Hematopoietic multipotent progenitor cell treated with erythropoietin and hydrocortisone succinate and interleukin-3 and kit ligand, for 4 days (in vitro differentiated cells): Measurements from ENCODE around the gene SEC14L2.
A peak's percentile ranks its signal among the peaks of the same experiment; 100 is the strongest.

Experiments
- DNase-seq: peaks from one replicate; pipeline ENCODE4 v3.0.0-alpha.2; 2015

SEC14L2 gene

DNA sequence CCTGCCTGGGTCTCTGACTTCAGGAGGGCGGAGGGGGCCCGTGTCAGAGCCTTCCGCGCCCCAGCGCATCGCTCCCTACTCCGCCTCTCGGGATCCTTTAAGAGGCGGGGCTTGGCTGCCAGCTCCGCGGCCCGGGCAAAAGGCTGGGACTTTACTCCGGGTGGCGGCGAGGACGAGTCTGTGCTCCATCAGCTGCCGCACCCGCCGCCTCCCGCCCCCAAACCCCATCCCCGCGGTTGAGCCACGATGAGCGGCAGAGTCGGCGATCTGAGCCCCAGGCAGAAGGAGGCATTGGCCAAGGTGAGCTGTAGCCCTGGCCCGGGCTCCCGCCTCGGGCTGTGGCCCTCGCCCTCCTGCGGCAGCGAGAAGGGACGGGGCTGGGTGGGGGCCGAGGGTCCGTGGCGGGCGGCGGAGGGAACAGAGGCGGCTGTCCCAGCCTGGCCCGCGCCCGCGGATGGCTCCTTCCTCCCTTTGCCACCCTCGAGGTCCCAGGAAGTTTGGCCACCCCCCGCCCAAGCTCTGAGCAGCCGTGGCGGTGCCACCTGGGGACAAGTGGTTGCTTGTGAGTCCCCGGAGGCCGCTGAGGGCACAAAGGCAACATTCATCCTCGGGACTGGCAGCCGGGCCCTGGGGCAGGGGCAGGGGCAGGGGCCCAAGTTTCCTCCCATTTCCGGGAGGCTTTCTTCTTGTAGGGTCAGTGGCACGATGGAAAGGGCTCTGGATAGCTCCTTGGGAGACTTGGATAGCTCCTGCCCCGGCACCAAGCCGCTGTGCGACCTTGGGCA, at the start of gene SEC14L2:
SEC14L2 (plus strand) TSS at position 148 of the 785 bp plus-strand sequence; CDS start at position 247, 99 bp downstream.
- peak; percentile 82 for DNase-seq

DNA sequence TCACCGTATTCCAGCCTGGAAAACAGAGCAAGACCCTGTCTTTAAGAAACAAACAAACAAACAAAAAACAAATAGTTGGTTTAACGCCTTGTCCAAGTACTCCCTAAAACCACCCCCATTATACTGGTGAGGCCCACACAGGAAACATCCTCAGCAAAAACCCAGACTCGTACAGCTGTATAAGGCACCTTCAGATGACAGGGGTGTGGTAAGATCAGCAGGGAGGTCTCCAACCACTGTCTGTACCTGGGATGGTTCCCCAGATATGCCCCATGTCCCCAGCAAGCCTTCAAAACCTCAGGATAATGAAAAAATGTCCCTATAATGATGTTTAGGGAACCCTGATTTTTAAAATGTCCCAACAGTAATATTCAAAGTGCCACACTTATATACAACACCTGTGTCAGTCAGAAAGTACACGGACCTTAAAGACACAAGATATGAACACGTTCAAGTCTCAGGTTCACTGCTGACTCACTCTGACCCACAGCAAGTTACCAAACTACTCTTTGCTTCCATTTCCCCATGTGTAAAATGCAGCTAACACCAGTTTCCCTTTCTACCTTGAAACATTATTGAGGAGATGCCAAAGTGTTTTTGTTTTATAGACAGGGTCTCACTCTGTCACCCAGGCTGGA, 49.4 kb upstream of the SEC14L2 start:
- DNase-seq, result no peak

DNA sequence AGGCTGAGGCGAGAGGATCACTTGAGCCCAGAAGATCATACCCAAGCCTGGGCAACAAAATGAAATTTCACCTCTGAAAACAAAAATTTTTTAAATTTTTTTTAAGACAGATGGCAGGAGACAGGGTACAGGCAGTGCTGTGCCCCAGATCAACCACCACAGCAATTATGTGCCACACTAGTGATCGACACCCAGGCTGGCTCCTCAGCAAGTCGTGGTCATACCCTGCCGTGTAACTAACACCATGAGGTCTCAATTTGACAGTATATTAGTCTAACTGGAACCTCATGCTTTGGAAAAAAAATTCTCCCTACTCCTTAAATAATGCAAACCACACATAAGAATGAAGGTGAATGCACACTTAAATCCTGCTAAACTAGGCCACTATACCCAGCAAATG, 48.4 kb upstream of the SEC14L2 start:
- no peak for DNase-seq

DNA sequence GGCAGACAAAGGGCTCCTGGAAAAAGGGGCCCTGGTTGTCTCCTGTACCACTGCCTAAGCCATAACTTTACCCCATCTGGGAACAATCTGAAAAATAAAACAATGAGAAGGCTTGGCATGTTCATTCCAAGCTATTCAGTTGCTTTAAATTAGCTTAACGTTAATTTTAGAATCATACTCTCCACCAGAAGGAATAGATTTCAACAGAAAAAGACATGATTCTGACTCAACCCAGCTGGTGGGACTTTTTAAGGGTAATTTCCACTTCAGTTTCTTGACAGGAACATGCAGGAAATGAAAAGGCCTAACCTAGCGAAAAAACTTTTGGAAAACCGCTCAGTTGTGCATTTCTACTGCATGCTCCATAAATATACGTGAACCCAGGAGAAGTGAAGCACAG, 48.0 kb upstream of the SEC14L2 start:
- no peak for DNase-seq

DNA sequence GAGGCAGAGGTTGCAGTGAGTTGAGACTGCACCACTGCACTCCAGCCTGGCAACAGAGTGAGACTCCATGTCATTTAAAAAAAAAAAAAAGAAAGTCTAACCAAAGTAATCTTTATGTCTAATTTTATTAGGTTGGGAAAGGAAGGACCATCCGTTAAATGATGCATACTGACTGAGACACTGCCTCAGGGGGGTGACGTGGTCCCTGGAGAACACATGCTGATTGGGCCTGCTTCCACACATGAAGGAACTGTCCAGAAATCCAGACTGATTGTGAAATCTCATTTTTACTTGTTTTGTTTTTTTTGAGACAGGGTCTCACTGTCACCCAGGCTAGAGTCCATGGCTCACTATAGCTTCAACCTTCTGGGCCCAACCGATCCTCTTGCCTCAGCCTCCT, 45.6 kb upstream of the SEC14L2 start:
- DNase-seq, result no peak

DNA sequence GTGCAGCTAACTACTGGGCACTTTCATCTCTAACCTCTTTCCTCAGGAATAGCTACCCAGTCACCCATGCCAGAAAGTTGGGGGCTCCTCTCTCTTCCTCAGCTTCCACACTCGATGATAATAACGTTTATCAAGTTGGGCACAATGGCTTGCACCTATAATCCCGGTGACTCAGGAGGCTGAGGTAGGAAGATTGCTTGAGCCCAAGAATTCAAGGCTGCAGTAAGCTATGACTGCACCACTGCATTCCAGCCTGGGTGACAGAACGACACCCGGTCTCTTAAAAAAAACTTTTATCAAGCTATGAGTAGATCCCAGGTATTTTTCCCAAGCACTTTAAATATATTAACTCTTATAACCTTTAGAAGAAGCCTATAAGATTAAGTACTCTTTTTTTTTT, 42.2 kb upstream of the SEC14L2 start:
- DNase-seq, result no peak

DNA sequence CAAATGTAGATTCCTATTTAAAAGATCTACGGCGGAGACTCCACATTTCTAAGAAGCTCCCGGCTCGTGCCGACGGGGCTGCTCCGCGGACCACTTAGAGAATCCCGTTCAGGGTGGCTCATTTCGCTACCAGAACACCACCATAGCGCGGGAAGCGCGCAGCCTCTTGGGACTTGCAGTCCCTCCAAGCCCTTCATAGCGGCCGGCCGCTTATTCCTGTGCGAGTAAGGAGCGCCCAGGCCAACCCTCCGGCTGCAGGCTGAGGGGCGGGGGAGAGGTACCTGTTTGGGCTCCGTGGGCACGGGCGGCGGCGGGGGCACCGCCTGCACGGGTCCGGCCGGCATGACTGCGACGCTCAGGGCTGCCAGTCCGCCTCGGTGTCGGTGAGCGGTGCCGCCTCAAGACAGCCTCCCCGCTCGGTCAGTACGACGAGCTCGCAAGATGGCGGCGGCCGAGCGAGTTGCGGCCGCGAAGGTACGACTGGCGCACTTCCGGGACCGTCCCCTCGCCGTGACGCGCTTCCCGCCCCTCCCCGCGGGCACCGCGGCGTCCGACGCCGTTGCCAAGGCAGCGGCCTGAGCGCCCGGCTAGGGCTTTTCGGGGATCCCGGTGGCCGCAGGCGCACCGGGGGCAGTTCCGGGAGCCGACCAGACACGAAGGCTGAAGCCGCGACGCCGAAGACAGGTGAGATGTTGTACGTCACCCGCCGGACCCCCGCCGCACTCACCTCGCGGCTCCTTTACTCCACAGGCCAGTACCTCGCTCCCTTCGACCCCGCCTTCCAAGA, 40.2 kb upstream of the SEC14L2 start, which contains the start of the genes CCDC157 and SF3A1:
CCDC157 (plus strand) TSS at position 559 of the 787 bp plus-strand sequence. CDS start 8,994 bp downstream, outside the sequence.
SF3A1 (minus strand) TSS at position 446 of the 787 bp plus-strand sequence; CDS start at position 344, 102 bp downstream.
- DNase-seq, result peak; percentile 97

DNA sequence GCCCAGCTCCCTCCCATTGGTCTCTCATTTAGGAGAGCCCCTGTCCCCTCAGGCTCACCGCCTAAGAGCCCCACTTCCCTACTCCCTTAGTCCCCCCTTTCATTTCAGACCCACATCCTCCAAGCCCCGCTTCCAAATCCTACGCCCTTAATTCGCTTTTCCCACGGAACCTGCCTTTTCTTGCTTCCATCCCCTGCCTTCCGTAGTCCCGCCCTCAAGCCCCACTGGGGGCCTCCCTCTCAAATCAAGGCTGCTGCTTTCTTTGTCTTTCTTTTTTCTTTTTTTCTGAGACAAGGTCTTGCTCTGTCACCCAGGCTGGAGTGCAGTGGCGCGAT, 39.6 kb upstream of the SEC14L2 start:
- no peak for DNase-seq

DNA sequence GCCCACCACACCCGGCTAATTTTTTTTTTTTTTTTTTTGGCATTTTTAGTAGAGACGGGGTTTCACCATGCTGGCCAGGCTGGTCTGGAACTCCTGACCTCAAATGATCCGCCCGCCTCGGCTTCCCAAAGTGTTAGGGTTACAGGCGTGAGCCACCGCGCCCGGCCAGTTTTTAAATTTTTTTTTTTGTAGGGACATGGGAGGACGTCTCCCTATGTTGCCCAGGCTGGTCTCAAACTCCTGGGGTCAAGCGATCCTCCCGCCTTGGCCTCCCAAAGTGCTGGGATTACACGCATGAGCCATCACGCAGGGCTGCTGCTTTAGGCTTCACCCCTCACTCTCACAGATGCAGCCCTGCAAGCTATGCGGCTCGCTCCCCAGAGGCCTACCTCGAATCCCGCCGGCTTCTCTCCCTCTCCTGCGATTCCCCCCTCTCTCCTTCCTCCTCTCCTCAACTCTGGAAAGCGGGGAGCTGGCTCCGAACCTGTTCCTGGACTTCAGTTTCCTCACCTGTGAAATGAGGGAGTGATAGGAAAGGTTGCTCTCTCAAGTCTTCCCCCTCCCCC, 39.1 kb upstream of the SEC14L2 start:
- no peak for DNase-seq

DNA sequence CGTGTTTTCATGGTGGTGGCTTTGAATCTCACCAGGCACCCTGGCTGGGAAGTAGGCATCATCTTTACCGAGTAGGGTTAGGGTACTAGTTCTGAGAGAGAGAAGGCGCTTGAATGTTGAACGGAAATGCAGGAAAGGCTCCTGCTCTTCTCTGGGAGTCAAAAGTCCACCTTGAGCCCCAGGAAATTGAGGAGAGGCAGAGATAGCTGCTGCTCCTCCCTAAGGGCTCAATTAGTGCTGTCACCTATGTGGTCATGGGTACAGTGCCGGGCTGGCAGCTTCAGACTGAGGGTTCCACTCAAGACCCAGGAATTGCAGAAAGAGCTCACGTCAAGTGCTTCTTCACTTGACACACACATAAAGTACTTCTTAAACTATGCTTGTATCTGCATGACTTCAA, 38.3 kb upstream of the SEC14L2 start:
- DNase-seq, result no peak

DNA sequence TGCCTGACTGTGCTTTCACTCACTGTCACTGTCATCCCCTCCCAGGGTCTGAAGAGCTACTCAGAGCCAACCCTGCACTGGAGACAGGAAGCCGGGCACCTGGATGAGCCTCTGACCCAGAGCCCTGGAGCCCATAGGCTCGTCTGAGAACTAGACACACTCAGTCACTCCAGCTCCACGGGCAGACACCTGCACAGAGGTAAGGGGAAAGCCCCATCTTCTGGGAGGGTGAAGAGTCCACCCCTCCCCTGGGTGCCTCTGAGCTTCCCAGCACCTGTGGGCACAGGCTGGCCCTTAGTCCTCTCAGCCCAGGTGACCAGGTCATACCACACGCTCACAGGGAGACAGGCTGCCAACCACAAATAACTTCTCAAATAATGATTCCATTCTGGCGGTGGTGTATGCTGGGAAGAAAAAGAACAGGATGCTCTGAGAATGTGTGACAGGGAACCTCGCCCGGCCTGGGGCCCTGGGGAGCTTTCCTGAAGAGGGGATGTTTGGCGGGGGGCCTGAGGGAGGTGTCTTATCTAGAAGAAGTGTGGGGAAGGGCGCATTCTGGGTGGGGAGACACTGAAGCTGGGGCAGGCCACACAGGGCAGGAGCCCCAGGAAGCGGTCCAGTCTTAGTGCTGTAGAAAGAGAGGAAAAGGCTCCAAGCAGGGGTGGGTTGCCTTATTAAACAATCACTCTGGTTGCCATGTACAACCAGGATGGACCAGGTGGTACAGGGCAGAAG, 34.7 kb upstream of the SEC14L2 start:
- DNase-seq, result no peak

DNA sequence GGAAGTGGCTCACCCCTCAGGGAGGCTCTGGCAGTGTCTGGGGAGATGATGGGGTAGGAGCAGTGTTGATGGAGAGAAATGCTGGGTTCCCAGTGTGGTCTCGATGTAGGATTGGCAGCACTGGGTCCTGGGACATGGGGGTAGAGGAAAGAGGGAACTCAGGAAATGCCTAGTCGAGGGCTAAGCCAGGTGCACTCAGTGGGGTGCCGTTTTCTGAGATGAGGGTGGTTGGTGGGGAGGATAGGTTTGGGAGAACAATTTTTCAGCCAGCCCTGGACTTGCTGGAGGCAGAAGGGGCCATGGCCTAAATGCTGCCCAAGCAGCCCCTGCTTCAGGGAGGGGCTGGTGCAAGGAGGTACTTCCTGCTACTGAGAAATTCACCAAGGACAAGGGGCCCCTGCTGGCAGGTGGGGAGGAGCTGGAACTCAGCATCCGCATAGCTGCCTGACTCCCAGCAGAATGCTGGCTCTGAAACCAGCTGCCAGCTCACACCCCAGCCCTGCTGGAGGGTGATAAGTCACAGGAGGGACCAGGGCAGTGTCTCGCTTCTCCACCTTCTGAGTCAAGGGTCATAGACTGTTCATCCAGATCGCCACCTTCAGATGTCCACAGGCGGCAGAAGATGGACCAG, 34.1 kb upstream of the SEC14L2 start:
- peak; percentile 33 for DNase-seq

DNA sequence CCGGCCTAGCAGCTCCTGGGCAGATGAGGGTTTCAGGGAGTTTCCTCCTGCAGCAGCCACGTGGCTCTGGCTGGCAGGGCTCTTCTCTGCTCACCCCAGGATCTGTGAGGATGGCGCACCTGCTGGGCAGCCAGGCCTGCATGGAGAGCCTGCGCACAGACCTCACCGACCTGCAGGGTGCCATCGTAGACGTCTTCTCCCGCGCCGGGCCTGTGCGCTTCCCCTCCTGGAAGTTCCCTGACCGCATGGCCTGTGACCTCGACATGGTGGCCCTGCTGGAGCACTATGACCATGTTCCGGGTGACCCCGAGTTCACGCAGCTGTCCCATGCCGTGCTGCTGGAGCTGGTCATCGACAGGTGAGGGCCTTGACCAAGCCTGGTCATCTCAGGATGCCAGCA, 30.9 kb upstream of the SEC14L2 start:
- no peak for DNase-seq

DNA sequence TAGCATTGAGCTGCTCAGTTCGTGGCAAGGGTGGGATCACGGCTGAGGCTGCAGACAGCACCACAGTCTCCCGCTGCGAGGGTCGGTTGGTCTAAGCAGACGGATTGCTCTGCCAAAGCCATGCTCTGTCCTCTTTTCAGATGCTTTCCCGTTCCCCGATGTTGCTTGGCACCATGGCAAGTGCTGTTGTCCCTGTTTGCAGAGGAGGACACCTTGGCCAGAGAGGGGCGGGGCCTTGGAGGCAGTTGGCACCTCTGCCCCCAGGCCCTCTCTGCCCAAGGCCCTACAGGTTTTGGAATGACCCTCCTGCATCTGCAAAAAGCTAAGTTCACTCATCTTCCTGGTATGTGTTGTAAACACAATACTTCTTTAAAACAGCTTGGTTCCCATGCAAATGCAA, 28.4 kb upstream of the SEC14L2 start:
- DNase-seq, result no peak

DNA sequence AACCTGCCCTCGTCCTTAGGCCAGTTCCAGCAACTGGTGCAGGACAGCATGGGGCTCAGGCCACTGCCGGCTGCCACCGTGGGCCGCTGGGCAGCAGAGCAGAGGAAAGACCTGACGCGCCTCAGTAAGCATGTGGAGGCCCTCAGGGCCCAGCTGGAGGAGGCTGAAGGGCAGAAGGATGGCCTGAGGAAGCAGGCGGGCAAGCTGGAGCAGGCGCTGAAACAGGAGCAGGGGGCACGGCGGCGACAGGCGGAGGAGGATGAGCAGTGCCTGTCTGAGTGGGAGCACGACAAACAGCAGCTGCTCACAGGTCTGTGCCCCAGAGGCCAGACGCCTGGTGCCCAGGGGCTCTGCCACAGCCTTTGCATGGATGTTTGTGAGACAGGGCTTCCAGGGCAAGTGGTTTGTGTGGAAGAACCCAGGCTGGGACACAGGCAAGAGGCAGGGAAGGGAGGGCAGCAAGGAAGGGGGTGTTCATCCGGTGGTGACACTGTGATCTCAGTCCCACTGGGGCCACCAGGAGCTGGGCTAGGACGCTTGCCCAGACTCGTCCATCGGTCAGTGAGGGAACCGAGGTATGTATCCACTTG, 26.1 kb upstream of the SEC14L2 start:
- DNase-seq, result no peak

DNA sequence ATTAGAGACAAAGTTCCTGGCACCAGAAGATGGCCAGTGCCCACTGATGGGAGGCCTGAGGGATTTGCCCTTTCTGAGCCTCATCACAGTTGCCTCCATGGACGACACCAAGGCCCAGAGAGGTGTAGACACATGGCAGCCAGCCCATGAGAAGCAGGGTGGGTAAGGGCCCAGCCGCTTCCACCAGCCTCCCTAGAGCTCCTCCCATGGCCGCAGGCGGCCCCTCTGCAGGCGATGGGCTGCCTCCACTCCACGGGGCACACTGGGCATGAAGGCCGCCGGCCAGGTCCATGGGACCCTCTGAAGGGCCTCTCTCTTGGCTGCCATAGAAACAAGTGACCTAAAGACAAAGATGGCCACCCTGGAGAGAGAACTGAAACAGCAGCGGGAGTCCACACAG, 25.5 kb upstream of the SEC14L2 start:
- DNase-seq, result no peak

DNA sequence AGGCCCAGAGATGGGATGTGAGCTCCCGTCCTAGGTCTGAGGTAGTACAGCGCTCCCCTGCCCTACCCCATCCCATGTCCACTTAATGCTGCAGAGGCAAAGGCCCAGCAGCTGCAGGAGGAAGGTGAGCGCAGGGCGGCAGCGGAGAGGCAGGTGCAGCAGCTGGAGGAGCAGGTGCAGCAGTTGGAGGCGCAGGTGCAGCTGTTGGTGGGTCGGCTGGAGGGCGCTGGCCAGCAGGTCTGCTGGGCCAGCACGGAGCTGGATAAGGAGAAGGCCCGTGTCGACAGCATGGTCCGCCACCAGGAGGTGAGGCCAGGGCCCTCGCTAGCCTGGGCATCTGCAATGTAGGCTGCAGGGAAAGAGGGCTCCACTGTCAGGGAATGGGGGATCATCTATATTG, 24.8 kb upstream of the SEC14L2 start:
- no peak for DNase-seq

DNA sequence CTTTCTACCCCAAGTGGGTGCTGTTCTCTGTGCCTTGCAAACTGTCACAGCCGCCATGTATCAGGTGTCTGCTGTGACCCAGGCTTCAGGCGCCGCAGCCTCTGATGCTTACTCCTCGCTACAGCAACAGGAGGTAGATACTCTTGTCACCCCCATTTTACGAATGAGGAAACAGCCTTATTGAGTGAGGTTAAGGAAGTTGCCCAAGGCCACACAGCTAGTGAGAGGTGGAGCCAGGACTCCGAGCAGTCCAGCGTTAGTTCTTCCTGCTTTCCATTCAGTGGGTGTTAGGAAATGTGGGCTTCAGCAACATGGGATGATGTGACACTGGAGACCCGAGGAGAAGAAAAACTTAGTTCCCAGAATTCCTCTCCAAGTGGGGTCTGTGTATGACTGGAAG, 23.9 kb upstream of the SEC14L2 start:
- DNase-seq, result peak; percentile 60

DNA sequence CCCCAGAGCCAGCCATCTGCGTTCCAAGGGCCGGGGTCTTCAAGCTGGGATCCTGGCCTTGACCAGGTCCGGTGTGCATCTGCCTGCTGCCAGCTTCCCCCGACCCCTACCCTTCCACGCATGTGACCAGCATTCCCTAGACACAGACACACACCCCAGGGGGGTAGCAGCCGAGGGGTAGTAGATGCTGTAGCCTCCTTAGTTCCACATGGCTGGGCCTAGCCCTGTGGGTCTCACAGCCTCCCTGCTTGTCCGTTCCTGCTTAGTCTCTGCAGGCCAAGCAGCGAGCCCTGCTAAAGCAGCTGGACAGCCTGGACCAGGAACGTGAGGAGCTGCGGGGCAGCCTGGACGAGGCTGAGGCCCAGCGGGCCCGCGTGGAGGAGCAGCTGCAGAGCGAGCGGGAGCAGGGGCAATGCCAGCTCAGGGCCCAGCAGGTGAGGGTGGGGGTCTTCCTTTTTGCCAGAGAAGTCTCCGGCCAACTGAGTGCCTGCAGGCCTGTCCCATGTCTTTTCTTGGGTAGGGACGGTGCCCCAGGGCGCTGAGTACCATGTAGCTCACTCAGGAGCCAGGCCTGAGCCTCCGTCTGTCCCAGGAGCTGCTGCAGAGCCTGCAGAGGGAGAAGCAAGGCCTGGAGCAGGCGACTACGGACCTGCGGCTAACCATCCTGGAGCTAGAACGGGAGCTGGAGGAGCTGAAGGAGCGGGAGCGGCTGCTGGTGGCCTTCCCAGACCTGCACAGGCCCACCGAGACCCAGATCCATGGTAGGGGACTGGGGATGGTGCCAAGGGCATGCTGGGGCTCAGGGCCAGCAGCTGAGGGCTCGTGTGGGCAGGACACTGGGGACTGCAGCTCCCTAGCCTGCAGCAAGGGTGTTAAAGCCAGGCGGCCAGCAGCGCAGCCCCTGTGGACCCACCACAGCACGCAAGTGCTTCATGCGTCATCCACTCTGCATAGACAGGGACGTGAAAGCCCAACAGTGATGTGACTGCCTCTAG, 23.2 kb upstream of the SEC14L2 start:
- no peak for DNase-seq

DNA sequence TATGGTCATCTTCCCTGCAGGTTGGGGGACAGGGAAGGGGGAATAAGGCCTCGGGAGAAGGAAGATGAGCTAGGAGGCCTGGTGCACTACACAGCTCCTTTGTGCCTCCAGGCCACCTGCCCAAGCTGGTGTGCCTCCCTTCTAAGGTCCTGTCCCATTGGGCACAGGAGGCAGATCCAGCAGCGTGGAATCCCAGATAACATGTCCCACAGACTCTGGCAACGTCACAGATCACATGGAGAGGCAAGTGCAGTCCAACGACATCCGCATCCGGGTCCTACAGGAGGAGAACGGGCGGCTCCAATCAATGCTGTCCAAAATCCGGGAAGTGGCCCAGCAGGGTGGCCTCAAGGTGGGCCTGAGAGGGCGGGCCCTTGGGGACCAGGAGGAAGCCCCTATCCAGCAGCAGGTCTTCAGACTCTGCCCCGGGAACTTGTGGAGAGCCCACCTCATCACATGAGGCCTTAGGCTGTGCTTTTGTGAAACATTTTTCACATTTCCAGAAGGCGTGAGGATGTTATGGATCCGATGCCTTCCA, 21.4 kb upstream of the SEC14L2 start:
- DNase-seq, result no peak
